GM19397 (cell line): ENCODE results near the gene MYH14.

Source experiments
- ATAC-seq: cut with Tn5 transposase; IDR thresholded peaks from one replicate; pipeline ENCODE4 v1.9.1; 2021; ENCODE audit warnings: mild to moderate bottlenecking, moderate library complexity; ENCODE audit not compliant: unreplicated experiment

MYH14 gene

DNA sequence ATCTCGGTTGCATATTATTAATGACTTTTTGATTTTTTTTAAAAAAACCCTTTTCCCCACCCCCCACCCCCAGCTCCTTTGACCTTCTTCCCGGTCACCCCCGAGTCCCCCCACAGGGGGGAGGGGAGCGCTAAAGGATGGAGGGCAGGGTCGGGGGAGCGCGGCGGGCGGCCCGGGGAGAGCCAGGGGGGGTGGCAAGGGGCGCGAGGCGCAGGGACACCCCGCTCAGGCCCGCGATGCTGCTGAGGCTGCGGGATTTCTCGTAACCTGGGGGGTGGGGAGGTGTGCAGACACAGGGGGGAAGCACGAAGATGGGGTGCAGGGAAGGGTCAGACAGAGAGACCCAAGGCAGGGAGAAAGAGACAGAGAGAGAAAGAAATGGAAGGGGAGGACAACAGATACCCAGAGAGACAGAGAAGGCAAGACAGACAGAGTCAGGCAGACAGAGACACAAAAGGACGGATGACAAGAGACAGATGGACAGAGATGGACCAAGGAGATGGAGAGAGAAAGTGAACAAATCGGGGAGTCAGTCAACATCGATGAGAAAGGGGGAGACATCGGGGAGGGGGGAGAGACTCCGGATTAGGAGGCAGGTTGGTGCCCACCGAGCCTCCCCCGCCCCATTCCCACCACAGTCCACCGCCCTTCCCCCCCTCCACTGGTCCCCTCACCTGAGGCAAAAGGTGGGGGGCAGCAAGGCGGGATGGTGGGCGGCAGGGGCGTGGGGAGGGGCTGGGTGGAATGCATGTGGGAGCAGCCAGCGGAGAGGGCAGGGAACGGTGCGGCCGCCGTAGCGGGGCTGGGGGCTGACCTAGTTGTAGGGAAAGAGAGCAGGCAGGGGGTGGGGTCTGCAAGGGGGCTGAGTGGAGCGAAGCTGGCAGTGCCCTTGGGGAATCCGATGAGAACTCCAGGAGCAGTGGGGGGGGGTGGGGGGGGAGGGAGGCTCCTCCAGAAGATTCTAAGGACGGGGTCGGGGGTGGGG, 111.6 kb downstream of the MYH14 start:
- ATAC-seq = no peak

DNA sequence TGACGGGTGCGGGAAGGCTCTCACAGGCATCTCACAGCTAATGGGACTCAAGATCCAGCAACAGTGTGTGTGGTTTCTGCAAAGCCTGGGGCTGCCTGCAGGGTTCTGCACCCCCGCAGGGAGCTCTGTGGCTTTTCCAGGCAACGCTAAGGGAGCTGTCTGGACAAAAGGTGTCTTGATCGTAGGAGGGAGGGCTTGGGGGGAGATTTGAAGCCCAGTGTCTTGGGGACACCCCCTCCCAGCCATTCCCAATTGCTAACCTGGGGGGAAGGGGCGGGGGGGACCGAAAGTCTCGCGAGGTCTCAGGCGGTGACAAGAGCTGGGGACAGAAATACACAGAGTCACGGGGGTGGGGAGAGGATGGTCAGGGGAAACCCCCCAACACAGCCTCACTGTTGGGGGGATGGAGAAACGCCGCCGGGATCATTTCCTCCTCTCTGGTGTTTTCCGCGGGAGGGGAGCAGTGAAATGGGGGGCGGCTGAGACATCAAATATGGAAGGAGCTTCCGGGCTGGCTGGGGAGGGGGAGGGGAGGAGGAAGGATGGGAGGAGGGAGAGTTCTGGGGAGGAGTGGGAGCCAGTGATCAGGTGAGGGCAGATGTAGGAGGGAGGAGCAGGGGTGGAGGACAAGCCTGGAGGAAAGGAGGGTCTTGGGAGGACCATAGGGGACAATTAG, 112.5 kb downstream of the MYH14 start:
- ATAC-seq = no peak

DNA sequence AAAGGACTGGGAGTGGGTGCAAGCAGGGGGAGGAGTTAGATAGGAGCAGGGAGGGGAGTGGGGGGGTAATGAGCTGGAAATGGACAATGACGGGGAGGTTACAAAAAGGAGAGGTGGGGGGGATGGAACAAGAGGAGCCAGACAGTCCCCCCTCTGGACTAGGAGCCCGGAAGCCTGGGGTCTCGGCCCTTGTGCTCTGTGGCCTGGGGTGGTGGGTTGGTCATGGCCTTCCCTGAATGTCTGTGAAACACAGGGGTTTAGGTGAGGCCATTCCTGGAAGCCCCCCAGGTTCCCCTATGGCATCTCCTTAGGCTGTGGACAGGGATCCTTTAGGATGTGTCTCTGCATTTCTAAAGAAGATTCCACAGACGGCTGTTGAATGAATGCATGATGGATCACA, 113.7 kb downstream of the MYH14 start:
- ATAC-seq = no peak

DNA sequence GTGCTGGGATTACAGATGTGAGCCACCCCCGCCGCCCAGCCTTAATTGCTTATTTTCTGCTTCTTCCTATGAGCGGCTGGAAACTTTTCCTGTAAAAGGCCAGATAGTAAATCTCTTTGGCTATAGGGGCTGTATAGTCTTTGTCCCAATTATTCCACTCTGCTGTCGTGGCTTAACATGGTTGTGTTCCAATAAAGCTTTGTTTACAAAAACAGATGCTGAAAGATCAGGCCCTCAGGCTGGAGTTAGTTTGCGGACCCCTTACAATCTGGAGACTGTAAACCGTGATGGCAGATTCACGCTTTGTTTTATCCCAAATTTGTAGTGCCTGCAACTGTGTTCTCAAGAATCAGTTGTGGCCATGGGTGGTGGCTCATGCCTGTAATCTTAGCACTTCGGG, 115.0 kb downstream of the MYH14 start:
- ATAC-seq = no peak

DNA sequence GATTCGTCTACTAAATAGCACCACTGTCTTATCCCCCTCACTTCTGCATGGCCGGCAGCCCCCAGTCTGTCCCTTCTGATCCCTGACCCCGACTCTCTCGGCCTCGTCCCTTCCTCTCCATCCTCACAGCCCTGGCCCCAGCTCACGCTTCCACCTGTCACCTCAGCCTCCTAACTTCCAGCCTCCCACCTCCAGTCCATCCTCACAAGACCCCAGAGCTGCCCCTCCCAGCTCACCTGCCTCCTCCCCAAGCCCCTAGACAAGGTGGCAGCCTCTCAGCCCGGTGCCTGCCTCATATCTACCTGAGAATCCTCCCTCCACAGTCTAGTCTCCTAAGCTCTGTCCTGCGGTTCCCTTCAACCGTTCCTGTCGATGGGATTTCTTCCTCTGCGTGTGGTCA, 115.7 kb downstream of the MYH14 start:
- ATAC-seq = no peak

DNA sequence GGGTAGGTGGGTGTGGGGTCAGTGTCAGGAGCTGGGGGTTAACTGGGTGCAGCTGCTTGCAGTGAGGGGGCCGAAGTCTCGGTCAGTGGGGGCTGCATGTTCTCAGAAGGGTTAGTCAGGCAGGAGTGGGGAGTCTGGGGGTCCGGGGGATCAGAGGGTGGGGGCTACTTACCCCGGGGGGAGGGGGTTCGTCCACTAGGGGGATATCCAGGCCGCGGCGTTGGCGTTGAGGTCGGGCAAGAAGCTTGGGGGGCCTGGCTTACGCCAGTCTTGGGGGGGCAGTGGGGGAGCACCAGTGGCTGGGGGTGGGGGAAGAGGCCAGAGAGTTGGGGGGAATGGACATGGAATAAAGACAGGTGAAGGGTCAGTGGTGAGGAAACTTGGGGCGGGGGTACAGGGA, 116.6 kb downstream of the MYH14 start:
- ATAC-seq = no peak

DNA sequence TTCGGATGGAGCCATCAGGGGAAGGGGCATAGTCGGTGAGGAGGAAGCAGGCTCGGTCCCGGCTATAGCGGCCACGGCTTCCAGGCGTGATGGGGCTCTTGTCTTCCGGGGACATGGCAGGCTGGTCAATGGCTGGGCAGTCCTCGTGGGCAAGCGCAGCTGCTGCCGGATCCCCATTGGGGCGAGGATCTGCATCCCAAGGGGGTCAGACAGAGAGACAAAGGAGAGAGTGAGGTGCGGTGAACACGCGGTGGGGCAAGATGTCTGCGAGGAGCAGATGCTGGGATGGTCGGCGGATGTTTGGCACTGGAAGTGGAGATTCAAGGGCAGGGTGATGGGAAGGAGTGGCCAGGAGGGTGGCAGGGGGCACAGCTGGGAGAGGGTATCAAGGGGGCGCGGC, 117.2 kb downstream of the MYH14 start:
- ATAC-seq = no peak

DNA sequence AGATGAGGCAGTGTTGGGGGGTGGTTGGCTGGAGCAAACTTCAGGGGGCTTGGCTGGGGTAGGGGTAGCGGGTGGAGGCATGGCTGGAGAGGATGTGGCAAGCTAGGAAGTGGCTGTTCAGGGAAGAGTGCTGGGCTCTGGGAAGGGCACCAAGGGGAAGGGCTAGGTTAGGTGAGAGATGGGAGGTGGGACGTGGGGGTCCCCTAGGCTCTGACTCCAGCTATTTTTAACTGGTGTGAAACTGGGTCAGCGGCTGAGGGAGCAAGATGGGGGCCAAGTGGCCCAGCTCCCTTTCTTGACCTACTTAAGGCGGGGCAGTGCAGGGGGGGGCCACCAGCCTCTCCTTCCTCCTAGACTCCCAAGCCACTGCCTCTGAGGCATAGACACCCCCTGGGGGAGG, 118.4 kb downstream of the MYH14 start:
- no peak for ATAC-seq

DNA sequence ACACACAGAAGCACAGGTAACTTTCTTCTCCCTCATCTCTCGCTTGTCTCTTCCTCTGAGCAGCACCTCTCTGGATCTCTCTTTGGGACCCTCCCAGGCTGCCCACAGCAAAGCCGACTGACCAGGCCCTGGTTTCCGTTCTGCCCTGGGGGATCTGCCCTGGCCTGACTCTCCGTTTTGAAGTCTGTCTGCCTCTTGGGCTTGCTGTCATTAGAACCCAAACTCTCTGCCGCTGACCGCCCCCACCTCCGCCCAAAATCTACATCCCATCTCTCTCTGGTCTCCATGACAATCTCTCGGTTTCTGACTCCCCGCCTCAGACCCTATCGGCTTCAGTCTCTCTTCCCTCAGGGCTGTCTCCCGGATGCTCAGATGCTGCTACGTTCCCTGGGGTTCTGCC, 118.8 kb downstream of the MYH14 start:
- ATAC-seq = no peak

DNA sequence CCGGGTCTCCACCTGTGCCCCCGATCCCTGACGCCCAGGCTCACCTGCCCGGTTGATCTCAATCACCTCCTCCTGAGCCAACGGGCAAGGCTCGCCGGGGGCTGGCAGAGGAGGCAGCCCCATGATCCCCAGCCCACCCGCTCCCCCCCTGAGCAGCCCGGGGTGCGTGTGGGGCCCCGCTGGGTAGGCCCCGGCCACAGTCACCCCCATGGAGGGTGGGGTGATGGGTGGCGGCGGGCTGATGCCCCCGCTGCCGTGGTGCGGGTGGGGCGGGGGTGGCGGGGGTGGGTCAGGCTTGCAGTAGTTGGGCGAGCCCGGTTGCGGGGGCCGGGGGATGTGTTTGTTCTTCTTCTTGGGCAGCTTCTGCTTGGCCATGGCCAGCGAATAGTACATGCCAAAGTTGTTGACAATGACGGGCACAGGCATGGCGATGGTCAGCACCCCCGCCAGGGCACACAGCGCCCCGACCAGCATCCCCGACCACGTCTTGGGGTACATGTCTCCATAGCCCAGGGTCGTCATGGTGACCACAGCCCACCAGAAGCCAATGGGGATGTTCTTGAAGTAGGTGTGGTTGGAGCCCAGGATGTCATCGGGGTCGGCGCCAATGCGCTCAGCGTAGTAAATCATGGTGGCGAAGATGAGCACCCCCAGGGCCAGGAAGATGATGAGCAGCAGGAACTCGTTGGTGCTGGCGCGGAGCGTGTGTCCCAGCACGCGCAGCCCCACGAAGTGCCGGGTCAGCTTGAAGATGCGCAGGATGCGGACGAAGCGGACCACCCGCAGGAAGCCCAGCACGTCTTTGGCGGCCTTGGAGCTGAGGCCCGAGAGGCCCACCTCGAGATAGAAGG, 119.7 kb downstream of the MYH14 start:
- ATAC-seq = no peak

DNA sequence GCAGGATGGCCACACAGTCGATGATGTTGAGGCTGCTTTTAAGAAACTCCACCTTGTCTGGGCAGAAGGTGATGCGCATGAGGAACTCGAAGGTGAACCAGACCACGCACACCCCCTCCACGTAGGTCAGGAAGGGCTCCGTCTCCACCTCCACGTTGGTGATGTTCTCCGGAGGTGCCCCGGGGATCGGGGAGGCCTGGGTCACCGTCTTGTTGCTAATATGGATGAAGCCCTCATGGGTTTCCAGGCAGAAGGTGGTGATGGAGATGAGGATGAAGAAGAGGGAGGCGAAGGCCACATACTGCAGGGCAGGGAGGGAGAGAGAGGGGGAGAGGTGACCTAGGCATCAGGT, 120.3 kb downstream of the MYH14 start:
- ATAC-seq = no peak

DNA sequence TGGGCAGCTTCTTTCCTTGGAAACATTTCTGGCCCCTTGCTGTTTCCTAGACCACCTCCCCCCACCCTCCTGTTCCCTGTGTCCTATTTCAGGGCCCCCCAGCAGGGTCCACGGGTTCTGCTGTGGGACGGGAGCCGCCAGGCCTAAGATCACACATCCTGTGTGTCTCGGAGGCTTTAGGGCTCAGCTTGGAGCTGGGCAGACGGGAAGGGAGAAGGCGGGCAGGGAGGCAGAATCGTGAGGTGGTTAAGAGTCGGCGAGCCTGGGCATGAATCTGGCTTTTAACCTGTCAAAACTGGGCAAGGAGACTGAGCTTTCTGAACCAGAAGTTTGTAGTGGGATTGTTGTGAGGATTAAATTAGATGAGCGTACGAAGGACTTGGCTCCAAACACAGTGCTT, 120.9 kb downstream of the MYH14 start:
- ATAC-seq = no peak

DNA sequence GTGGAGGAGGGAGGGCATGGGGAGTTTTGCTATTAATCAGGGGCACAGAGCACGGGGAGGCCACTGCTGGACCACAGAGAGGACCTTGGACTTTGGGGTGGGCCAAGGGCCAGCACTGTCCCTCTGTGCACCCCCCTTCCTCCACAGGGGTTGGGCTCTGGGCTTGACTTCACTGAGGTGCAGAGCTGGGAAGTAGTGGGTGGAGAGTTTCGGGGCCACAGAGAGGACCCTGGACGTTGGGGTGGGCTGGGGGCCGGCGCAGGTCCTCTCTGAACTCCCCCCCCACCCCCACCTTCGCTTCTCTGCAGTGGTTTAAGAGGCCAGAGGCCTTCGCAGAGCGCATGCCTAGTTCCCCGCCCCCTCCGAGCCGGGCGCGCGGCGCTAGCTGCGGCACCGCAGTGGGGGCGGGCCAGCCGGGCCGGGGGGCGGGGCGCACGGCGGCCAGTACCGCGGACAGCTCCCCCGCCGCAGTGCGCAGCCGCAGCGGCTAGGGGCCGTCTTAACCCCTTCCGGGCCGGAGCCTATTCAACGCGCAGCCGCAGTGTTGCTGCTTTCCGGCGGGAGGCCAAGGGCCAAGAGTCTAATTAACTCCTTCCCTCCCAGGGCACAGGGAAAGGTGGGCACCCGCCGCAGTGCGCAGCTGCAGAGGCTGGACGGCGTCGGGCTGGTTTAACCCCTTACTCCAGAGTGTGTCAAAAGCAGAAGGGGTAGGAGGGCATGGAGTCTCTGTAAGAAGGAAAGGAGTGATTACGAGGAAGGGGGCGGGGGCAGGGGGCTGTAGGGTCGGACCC, 122.1 kb downstream of the MYH14 start:
- ATAC-seq = no peak

DNA sequence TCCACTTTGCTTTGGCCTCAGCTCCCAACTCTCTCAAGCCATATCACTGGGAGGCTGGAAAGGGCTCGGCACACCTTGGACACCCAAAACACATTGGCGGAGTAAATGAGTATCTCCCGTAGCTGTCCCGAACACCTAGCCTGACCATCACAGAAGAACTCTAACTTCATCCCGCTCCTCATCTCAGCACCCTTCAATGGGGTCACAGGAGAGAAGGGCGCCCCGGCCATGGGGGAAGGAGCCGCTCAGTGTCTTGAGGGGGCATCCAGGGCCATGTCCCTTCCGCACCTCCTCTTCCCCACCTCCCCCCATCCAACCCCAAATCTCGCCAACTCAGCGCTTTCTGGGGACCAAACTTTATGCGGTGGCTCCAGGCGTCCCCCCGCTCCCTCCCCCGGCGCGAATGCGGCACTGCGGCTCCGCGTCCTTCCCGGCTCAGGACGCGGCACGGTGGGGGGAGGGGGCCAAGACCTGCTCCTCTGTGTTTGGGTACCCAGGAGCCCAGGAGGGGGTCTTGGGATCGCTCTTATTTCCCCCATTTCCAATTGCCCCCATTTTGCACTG, 122.8 kb downstream of the MYH14 start:
- ATAC-seq = no peak

DNA sequence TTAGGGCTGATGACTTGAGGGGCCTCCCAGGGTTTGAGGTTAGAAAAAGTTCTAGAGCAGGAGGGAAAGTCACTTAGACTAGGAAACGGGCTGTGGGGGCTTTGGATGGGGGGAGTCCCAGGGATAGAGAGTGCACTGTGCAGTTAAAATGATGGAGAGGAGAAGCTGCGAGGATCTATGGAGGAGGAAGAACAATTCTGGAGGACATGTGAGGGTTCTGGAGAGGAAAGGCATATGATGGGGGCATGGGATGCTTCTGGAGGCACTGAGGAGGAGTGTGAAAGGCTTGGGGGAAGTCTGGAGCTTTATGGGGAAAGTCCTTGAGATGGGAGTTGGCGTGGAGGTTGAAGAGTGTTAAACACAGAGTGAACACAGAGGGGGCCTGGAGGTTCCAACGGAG, 123.6 kb downstream of the MYH14 start:
- ATAC-seq = no peak

DNA sequence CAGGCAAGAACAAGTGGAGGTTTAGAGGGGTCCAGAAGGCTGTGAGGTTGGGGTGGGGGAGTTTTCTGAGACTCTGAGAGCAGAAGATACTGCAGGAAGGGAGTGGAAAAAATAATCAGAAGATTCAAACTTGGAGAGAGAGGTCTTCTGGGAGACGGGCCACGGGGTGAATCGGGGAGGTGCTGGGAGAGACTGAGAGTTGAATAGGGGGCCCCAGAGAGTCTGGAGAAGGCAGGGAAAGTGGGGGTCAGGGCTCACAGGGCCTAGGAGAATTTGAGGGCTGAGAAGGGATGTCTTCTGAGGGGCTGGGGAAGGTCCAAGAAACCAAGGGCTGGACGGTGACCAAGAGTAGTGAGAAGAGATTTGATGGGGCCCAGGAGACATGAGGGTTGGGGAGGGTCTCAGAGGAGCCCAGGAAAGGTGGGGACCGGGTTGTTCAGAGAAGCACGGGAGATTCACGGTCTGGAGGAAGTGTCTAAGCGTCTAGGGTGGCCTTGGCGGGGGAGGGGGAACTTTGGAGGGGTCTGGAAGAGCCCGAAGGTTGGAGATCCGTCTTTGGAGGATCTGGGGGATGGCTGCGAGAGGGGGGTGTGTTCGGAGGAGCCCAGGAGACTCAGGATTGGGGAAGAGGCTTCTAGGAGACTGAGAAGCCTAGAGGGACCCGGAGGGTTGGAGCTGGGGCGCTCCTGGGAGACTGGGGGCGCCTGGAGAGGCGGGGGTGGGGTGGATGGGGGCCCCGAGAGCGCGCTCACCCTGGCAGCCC, 124.2 kb downstream of the MYH14 start:
- ATAC-seq = no peak

DNA sequence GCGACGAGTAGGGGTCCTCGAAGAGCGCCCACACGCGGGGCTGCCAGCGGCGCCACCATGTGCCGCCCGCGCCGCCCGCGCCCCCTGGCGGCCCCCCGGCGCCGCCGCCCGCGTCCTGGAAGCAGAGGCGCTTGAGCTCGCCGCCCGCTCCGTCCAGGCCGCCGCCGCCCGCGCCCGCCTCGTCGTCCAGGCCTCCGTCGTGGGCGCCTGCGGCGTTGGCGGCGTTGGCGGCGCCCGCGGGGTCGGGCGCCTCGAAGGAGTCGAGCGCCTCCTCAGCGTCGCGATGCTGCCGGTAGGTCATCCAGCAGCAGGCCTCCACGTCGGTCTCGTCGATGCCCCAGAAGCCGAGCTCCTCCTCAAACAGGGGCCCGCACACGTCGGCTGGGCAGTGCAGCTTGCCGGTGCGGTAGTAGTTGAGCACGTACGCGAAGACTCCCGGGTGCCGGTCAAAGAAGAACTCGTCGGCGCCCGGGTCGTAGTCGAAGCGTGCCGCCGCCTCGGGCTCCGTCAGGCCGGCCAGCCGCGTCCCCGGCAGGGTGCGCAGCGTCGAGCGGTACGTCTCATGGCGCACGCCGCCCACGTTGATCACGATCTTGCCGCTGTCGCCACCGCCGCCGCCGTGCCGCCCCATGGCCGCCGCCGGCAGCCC, 124.9 kb downstream of the MYH14 start:
- no peak for ATAC-seq

DNA sequence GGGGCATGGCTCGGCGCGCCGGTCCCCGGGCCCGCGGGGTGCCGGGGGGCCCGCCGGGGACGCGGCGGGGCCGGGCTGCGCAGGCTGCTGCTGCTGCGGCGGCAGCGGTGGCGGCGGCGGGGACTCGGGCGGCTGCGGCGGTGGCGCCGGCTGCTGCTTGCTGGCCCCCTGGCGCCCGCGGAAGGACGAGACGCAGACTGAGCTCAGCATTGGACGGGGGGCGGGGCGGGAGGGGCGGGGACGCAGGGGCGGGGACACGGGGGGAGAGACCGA, 125.4 kb downstream of the MYH14 start:
- no peak for ATAC-seq

DNA sequence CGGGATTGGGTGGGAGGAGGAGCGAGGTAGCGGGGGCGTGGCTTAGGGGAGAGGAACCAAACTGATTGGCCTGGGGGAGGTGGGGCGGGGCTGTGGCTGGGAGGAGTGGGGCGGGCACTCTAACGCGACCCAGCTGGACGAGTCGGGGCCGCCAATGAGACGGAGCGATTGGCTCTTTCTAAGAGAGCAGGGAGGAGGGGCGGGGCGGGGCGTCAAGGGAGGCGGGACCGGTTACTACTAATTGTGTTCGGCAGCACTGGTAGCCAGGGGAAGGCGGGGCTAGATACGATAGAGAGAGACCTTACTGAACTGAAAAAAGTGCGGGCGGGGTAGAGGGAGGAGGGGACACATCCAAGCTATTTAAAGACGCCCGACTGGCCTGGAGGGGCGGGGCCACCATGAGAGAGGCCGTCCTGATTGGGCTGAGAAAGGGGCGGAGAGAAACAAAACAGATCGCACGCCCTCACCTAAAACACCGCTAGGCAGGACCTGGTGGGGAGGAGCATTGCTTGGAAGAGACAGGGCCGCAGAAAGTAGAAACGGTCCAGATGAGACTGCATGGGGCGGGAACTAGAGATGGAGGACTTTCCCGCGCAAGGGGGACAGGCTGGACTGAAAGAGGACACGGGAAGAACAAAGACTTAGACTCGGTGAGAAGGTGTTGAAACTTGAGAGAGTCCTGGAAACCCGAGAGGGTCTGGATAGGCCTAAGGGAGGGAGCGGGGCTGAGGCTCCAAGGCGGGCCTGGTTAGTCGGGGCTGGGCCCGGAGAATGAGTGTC, 125.9 kb downstream of the MYH14 start, which contains the start of gene KCNC3:
TSS of gene KCNC3 (minus strand) at position 232 of the 780 bp plus-strand sequence. CDS start 295 bp downstream, outside the sequence.
- ATAC-seq = peak; percentile 40
